ENCODE data around the gene TMUB2. TPM values are rescaled to one million over a fixed set of nuclear protein-coding genes. Genes with fewer than 3 reads are reported as not detected.

TMUB2 gene
- total and polyA plus RNA-seq, 2 of the 13 experiments (the other 11 are each of a cell fraction or from before 2014, with no cell fraction given): 26.9 to 50.8 TPM

DNA sequence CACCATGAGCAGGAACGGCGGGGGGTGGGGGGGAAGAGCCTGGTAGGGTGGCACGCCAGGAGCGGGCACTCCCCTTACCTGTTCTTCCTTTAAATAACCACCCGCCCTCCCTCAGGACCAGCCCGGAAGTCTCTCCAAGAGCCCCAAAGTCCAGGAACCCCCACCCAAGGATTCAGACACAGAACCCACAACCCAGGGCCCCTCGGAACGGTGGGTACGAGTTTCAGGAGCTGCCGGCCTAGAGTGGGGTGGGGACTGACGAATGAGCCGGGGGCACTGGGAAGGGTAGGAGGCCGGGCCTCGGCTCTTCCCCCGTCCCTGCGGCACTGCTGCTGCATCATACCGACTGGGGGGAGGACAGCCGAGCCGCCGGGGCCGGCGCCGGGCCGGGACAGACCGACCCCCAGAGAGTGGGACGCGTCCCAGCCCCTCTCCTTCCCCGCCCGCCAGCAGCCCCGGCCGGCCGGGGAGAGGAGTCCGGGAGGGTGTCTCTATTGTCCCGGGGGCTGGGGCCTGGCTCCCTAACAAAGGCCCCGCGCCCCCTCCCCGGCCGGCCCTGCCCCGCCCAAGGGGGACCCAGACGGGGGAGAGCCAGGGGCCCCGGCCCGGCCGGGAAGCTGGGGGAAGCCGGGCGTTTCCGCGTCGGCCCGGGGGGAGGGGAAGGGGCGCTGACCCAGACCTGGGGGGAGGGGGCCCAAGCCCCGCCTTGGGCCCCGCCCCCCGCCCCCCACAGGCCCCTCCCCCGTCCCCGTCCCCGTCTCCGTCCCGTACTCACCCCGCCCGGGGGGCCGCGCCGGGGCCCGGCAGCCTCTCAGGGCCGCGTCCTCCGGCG is 12.2 kb downstream of the TMUB2 start (continued):
- TF ChIP-seq, protein P1, sequence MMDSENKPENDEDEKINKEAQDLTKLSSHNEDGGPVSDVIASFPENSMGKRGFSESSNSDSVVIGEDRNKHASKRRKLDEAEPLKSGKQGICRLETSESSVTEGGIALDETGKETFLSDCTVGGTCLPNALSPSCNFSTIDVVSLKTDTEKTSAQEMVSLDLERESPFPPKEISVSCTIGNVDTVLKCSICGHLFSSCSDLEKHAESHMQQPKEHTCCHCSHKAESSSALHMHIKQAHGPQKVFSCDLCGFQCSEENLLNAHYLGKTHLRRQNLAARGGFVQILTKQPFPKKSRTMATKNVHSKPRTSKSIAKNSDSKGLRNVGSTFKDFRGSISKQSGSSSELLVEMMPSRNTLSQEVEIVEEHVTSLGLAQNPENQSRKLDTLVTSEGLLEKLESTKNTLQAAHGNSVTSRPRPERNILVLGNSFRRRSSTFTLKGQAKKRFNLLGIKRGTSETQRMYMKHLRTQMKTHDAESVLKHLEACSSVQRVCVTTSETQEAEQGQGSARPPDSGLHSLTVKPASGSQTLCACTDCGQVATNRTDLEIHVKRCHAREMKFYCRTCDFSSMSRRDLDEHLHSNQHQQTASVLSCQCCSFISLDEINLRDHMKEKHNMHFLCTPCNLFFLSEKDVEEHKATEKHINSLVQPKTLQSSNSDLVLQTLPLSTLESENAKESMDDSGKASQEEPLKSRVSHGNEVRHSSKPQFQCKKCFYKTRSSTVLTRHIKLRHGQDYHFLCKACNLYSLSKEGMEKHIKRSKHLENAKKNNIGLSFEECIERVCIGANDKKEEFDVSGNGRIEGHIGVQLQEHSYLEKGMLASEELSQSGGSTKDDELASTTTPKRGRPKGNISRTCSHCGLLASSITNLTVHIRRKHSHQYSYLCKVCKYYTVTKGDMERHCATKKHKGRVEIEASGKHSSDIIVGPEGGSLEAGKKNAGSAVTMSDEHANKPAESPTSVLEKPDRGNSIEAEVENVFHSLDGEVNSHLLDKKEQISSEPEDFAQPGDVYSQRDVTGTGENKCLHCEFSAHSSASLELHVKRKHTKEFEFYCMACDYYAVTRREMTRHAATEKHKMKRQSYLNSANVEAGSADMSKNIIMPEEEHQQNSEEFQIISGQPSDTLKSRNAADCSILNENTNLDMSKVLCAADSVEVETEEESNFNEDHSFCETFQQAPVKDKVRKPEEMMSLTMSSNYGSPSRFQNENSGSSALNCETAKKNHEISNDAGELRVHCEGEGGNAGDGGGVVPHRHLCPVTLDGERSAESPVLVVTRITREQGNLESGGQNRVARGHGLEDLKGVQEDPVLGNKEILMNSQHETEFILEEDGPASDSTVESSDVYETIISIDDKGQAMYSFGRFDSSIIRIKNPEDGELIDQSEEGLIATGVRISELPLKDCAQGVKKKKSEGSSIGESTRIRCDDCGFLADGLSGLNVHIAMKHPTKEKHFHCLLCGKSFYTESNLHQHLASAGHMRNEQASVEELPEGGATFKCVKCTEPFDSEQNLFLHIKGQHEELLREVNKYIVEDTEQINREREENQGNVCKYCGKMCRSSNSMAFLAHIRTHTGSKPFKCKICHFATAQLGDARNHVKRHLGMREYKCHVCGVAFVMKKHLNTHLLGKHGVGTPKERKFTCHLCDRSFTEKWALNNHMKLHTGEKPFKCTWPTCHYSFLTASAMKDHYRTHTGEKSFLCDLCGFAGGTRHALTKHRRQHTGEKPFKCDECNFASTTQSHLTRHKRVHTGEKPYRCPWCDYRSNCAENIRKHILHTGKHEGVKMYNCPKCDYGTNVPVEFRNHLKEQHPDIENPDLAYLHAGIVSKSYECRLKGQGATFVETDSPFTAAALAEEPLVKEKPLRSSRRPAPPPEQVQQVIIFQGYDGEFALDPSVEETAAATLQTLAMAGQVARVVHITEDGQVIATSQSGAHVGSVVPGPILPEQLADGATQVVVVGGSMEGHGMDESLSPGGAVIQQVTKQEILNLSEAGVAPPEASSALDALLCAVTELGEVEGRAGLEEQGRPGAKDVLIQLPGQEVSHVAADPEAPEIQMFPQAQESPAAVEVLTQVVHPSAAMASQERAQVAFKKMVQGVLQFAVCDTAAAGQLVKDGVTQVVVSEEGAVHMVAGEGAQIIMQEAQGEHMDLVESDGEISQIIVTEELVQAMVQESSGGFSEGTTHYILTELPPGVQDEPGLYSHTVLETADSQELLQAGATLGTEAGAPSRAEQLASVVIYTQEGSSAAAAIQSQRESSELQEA (CRISPR knock-in tag; IDR thresholded peaks at IDR 0.05; ENCODE audit: not compliant biosample characterization): no peak
- TF ChIP-seq NBN (conservative IDR thresholded peaks at IDR 0.05): no peak
- TF ChIP-seq MEIS1 (CRISPR knock-in tag; IDR thresholded peaks at IDR 0.05; ENCODE audit: borderline replicate concordance): no peak; the same call in 1 of the 2 replicates
- no peak for TF ChIP-seq KLF12 (CRISPR knock-in tag; IDR thresholded peaks at IDR 0.05; ENCODE audit: borderline replicate concordance)
- no peak for TF ChIP-seq CBX1 (IDR thresholded peaks at IDR 0.05; ENCODE audit: low read depth)
- TF ChIP-seq HOXD1 (CRISPR knock-in tag; IDR thresholded peaks at IDR 0.05): no peak; the same call in 1 of the 2 replicates
- no peak for TF ChIP-seq NFYB (CRISPR knock-in tag; IDR thresholded peaks at IDR 0.05)
- no peak for TF ChIP-seq FOXA1 (IDR thresholded peaks at IDR 0.05)
- no peak for TF ChIP-seq FOXA1 (CRISPR knock-in tag; IDR thresholded peaks at IDR 0.05)
- TF ChIP-seq PRMT3 (CRISPR knock-in tag; IDR thresholded peaks at IDR 0.05; ENCODE audit: borderline replicate concordance, low read depth): no peak
- TF ChIP-seq, protein P2, sequence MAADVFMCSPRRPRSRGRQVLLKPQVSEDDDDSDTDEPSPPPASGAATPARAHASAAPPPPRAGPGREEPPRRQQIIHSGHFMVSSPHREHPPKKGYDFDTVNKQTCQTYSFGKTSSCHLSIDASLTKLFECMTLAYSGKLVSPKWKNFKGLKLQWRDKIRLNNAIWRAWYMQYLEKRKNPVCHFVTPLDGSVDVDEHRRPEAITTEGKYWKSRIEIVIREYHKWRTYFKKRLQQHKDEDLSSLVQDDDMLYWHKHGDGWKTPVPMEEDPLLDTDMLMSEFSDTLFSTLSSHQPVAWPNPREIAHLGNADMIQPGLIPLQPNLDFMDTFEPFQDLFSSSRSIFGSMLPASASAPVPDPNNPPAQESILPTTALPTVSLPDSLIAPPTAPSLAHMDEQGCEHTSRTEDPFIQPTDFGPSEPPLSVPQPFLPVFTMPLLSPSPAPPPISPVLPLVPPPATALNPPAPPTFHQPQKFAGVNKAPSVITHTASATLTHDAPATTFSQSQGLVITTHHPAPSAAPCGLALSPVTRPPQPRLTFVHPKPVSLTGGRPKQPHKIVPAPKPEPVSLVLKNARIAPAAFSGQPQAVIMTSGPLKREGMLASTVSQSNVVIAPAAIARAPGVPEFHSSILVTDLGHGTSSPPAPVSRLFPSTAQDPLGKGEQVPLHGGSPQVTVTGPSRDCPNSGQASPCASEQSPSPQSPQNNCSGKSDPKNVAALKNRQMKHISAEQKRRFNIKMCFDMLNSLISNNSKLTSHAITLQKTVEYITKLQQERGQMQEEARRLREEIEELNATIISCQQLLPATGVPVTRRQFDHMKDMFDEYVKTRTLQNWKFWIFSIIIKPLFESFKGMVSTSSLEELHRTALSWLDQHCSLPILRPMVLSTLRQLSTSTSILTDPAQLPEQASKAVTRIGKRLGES (CRISPR knock-in tag; IDR thresholded peaks at IDR 0.05; ENCODE audit: borderline replicate concordance): no peak
- no peak for TF ChIP-seq RELA (CRISPR knock-in tag; IDR thresholded peaks at IDR 0.05)
- no peak for TF ChIP-seq NFIC (IDR thresholded peaks at IDR 0.05; ENCODE audit: low read length)
- TF ChIP-seq ZNF253 (CRISPR knock-in tag; IDR thresholded peaks at IDR 0.05; ENCODE audit: borderline replicate concordance): no peak
- TF ChIP-seq, protein P3, sequence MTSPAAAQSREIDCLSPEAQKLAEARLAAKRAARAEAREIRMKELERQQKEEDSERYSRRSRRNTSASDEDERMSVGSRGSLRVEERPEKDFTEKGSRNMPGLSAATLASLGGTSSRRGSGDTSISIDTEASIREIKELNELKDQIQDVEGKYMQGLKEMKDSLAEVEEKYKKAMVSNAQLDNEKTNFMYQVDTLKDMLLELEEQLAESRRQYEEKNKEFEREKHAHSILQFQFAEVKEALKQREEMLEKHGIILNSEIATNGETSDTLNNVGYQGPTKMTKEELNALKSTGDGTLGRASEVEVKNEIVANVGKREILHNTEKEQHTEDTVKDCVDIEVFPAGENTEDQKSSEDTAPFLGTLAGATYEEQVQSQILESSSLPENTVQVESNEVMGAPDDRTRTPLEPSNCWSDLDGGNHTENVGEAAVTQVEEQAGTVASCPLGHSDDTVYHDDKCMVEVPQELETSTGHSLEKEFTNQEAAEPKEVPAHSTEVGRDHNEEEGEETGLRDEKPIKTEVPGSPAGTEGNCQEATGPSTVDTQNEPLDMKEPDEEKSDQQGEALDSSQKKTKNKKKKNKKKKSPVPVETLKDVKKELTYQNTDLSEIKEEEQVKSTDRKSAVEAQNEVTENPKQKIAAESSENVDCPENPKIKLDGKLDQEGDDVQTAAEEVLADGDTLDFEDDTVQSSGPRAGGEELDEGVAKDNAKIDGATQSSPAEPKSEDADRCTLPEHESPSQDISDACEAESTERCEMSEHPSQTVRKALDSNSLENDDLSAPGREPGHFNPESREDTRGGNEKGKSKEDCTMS (CRISPR knock-in tag; conservative IDR thresholded peaks at IDR 0.05): no peak
- no peak for TF ChIP-seq ZNF557 (CRISPR knock-in tag; IDR thresholded peaks at IDR 0.05)

All from HepG2 (cell line).